Ascending aorta (tissue), 2 donors: ENCODE data around the gene TAS1R1. TPM values are rescaled to one million over a fixed set of nuclear protein-coding genes. Genes with fewer than 3 reads are reported as not detected.

Experiments
- DNase-seq, 2 donors: peaks; one replicate each; pipeline ENCODE4 v3.0.0-alpha.2; 2019; ENCODE audit warnings: low spot score in 2 of 2
- H3K27ac ChIP-seq, 2 donors: fragments of 200-600 bp; sonication (generic); one replicate each; pipeline ENCODE4 v1.5.1; 2016 to 2017; ENCODE audit warnings: mild to moderate bottlenecking in 1 of 2
- H3K27me3 ChIP-seq: fragments of 200-600 bp; sonication (generic); one replicate; pipeline ENCODE4 v1.5.1; 2017
- H3K36me3 ChIP-seq, 2 donors: fragments of 200-600 bp; sonication (generic); one replicate each; pipeline ENCODE4 v1.5.1; 2016
- H3K4me1 ChIP-seq, 2 donors: fragments of 200-600 bp; sonication (generic); one replicate each; pipeline ENCODE4 v1.5.1; 2016 to 2017; ENCODE audit warnings: mild to moderate bottlenecking in 1 of 2
- H3K4me3 ChIP-seq, 2 donors: fragments of 200-600 bp; sonication (generic); one replicate each; pipeline ENCODE4 v1.5.1; 2016 to 2017; ENCODE audit warnings: mild to moderate bottlenecking in 1 of 2
- H3K9me3 ChIP-seq, 2 donors: fragments of 200-600 bp; sonication (generic); one replicate each; pipeline ENCODE4 v1.5.1; 2016
- intact Hi-C: fragments of 100-400 bp; cut with DNase I; formaldehyde crosslinking; loops from one replicate; pipeline ENCODE4 v1.15.1; 2023
- total RNA-seq: library from RNA; depleted of rRNA; stranded (reverse); fragments of >200 nt; gene quantifications from one replicate; pipeline ENCODE4 v1.1.0, GENCODE V29; 2016
- TF ChIP-seq, protein P1 (sequence below), 3 experiments: fragments of 200-600 bp in 2 of 3; fragments of 450-650 bp in 1 of 3; sonication (generic) in 2 of 3; IDR thresholded peaks; one replicate each; pipeline ENCODE4 v1.5.1; 2016 to 2019; ENCODE audit warnings: antibody characterized with exemption in 3 of 3, mild to moderate bottlenecking in 1 of 3, moderate library complexity in 1 of 3

The TAS1R1 gene
- total RNA-seq, 1 donor from 2014 or later = not detected

DNA sequence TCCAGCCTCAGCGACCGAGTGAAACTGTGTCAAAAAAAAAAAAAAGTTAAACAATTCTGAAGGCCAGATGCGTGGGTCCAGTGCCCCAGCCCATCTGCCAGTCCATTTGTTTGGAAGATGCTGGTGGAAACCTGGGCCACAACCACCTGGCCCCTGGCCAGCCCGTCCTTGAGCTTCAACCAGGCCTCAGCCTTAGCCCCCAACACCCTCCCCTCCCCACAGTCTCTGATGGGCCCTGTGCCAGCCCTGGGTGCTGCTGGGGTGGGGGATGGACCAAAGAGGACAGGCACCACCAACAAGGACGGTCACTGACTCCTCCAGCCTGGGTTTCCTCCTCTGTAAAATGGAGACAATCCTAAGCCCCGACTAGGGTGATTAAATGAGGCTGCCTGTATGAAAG, 44.1 kb upstream of the TAS1R1 start:
- TF ChIP-seq, protein P1, sequence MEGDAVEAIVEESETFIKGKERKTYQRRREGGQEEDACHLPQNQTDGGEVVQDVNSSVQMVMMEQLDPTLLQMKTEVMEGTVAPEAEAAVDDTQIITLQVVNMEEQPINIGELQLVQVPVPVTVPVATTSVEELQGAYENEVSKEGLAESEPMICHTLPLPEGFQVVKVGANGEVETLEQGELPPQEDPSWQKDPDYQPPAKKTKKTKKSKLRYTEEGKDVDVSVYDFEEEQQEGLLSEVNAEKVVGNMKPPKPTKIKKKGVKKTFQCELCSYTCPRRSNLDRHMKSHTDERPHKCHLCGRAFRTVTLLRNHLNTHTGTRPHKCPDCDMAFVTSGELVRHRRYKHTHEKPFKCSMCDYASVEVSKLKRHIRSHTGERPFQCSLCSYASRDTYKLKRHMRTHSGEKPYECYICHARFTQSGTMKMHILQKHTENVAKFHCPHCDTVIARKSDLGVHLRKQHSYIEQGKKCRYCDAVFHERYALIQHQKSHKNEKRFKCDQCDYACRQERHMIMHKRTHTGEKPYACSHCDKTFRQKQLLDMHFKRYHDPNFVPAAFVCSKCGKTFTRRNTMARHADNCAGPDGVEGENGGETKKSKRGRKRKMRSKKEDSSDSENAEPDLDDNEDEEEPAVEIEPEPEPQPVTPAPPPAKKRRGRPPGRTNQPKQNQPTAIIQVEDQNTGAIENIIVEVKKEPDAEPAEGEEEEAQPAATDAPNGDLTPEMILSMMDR (IDR thresholded peaks at IDR 0.05) = no peak
- intact Hi-C loops = no loop called here
- Histone ChIP-seq H3K27me3 (no peaks in the 10 kb centered on the region), H3K36me3 (no peaks in the 10 kb centered on the region), H3K27ac (no peak overlapping the region), H3K4me1 (peaks cover 6 to 8% of the 10 kb centered on the region in 2 donors), H3K4me3 (no peak overlapping the region), H3K9me3 (no peaks in the 10 kb centered on the region)
- DNase-seq = no peak

DNA sequence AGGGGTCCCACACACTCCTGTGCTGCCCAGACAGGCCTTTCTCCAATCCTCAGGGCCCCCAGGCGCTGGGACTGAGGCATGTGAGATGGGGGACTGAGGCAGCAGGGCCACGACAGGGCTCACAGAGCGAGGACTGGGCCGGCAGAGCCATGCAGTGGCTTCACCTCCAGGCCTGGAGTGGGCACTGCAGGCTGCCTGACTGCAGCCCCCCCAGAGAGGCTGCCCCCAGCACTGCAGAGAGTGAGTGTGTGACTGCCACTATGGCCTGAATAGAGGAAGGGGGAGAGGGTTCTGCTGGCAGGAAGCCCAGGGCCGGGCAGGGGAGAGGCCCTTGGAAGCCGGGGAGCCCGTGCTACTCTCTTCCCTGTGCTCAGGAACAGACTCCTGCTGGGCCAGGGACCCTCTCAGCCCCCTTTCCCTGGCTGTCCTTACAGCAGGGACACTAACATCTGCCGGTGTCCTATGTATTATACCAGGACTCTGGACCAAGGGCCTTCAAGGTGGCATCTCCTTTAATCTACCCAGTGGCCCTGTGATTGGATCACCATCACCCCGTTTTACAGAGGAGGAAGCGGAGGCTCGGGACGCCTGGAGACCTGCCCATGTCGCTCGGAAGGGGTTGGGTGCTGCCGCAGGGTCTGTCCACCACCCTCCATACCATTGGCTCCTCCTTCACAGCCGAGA, 43.4 kb upstream of the TAS1R1 start:
- TF ChIP-seq, protein P1 (IDR thresholded peaks at IDR 0.05) = no peak
- intact Hi-C loops = no loop called here
- H3K9me3 ChIP-seq = no peaks in the 10 kb centered on the region
- H3K27me3 ChIP-seq = no peaks in the 10 kb centered on the region
- H3K36me3 ChIP-seq = no peaks in the 10 kb centered on the region
- H3K27ac ChIP-seq = no peak overlapping the region
- DNase-seq = no peak
- H3K4me3 ChIP-seq = no peak overlapping the region
- H3K4me1 ChIP-seq = peaks cover 6 to 8% of the 10 kb centered on the region in 2 donors

DNA sequence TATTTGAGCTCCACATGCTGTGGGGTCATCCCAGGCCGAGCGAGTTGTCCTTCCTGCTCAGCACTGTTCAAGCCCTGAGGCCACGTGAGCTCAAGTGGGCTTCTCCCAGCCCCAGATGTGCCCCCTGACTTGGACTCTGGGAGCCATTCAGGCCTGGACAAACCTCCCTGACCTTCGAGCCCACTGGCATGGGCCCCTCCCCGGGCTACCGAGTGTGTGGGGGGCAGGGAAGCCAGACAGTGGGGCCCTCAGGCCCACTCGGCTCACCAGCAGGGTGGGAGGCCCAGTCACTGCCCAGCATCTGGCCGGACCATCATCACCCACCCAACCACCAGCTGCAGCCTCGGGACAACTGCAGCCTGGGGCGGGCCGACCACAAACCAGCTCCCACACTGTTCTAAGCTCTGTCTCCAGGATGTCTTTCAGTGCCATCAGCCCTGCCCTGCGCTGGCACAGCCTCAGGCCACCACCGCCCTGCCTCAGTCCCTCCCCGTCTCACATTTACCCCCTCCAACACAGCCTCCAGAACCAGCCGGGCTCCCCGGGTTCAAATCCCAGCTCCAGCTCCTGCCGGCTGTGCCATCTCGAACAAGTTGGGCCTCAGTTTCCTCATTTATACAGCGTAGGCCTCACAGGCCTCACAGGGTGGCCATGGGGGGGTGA, 42.7 kb upstream of the TAS1R1 start:
- Histone ChIP-seq H3K4me3 (no peak overlapping the region), H3K9me3 (no peaks in the 10 kb centered on the region), H3K4me1 (peaks cover 3 to 4% of the 10 kb centered on the region in 2 donors), H3K36me3 (no peaks in the 10 kb centered on the region), H3K27ac (no peak overlapping the region), H3K27me3 (no peaks in the 10 kb centered on the region)
- intact Hi-C loops = no loop called here
- DNase-seq = no peak
- TF ChIP-seq, protein P1 (IDR thresholded peaks at IDR 0.05) = no peak

DNA sequence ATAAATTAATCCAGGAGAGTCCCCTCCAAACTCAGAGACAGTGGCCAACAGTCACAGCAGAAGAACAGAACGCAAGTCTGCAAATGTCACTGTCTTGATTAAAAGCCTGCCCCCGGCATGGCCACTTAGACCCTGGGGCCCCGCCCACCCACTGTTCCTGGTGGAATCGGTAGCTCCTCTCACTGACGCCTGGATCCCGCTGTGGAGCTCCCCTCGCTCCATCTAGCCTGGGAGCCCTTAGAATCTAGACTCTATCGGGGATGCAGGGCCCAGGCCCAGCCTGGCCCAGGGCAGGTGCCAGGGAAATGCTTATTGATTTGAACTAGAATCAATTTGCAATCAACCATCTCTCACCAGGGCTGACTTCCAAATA, 42.2 kb upstream of the TAS1R1 start:
- no peaks in the 10 kb centered on the region for H3K36me3 ChIP-seq
- TF ChIP-seq, protein P1 (IDR thresholded peaks at IDR 0.05) = no peak
- H3K4me1 ChIP-seq = no peaks in the 10 kb centered on the region
- no peaks in the 10 kb centered on the region for H3K27me3 ChIP-seq
- DNase-seq = no peak
- peak overlapping the region in 1 of 2 donors; percentile 41 for H3K27ac ChIP-seq
- no peaks in the 10 kb centered on the region for H3K9me3 ChIP-seq
- intact Hi-C loops = no loop called here
- H3K4me3 ChIP-seq = no peak overlapping the region

DNA sequence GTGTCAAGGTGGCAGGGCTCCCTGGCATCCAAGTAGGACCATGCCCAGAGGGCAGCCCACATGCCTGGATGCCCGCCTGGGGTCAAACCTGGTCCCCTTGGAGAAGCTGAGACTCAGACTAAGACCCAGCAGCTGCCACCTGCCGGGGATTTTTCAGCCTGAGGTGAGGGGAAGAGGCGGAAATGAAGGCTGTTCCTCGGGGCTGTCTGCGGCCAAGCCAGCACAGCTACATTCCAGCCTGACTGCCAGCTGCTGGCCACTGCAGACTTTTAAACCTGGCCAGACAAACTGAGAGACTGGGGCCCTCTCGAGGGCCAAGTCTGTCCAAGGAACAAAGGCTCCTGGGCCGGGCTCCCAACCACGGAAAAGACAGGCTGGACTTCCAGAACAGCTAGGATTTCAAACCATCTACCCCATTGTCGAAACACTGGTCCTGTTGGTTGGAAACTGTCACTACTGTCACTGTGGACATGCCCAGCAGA, 41.7 kb upstream of the TAS1R1 start:
- H3K9me3 ChIP-seq = no peaks in the 10 kb centered on the region
- no peak overlapping the region for H3K4me3 ChIP-seq
- TF ChIP-seq, protein P1 (IDR thresholded peaks at IDR 0.05) = no peak
- no peaks in the 10 kb centered on the region for H3K27me3 ChIP-seq
- intact Hi-C loops = no loop called here
- DNase-seq = no peak
- no peaks in the 10 kb centered on the region for H3K36me3 ChIP-seq
- peak overlapping the region in 1 of 2 donors; percentile 41 for H3K27ac ChIP-seq
- H3K4me1 ChIP-seq = no peaks in the 10 kb centered on the region
